HG03460 (cell line): ENCODE measurements around the gene SLC2A6.
A peak's percentile ranks its signal among the peaks of the same experiment; 100 is the strongest.

ENCODE experiments used
- ATAC-seq: cut with Tn5 transposase; IDR thresholded peaks from one replicate; pipeline ENCODE4 v1.9.1; 2021; ENCODE audit not compliant: unreplicated experiment

SLC2A6 gene

DNA sequence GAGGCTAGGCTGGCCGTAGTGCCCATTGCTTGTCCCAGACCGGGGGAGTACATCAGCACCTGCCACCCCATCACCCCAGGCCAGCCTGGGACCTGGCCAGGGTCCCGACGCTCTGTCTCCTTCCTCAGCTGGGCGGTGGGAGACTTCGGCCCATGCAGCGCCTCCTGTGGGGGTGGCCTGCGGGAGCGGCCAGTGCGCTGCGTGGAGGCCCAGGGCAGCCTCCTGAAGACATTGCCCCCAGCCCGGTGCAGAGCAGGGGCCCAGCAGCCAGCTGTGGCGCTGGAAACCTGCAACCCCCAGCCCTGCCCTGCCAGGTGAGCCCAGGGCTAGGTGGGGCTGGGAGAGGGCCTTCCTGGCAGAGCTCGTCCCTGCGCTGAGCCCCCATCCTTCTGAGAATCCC is 35.7 kb downstream of the SLC2A6 start:
- no peak for ATAC-seq

DNA sequence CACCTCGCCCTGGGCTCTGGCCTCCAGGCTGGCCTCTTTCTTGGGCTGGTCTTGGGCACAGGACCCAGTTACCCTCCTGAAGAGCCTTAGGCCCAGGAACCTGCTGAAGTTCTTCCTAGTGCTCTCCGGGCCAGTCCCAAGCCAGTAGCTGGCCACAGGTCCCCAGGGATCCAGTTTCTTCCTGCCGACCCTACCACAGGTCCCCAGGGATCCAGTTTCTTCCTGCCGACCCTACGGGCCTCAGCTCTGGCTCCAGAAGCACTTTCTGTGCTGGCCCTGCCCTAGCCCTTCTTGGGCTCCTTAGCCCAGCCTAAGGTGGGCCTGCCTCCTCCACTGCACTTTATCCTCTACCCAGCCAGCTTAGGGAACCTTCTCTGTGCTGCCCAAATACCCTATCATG is 37.3 kb downstream of the SLC2A6 start:
- ATAC-seq, result no peak

DNA sequence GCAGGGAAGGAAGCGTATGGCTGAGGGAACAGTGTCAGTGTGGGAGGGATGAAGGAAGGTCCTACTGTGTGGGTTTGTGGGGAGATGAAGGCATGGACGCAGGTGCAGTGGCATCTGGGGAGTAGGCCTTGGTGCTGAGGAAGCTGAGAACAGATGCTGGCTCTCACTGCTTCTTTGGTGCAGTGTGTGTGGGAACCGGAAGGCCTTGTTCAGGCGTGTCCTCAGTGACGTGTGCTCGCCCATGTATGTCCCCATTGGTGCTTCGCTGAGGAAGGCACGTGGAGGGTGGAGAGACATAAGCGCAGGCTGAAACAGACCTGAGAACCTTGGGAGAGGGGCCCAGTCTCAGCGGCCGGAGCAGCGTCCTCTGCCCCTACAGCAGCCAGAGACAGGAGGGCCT is 38.0 kb downstream of the SLC2A6 start:
- peak; percentile 64 for ATAC-seq

DNA sequence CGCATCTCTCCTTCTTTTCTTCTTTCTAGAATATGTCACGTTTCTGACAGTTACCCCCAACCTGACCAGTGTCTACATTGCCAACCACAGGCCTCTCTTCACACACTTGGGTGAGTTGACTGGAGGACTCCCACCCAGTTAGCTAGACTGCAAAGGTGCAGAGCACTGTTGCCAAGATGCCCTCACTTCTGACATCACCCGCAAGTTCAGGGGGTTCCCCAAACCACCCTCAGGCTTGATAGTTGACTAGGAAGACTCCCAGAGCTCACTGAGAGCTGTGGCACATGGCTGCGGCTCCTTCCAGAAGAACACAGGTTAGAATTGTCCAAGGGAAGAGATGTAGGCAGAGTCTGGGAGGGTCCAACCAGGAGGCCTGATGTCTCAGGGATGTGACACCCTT is 39.6 kb downstream of the SLC2A6 start:
- ATAC-seq, result no peak

DNA sequence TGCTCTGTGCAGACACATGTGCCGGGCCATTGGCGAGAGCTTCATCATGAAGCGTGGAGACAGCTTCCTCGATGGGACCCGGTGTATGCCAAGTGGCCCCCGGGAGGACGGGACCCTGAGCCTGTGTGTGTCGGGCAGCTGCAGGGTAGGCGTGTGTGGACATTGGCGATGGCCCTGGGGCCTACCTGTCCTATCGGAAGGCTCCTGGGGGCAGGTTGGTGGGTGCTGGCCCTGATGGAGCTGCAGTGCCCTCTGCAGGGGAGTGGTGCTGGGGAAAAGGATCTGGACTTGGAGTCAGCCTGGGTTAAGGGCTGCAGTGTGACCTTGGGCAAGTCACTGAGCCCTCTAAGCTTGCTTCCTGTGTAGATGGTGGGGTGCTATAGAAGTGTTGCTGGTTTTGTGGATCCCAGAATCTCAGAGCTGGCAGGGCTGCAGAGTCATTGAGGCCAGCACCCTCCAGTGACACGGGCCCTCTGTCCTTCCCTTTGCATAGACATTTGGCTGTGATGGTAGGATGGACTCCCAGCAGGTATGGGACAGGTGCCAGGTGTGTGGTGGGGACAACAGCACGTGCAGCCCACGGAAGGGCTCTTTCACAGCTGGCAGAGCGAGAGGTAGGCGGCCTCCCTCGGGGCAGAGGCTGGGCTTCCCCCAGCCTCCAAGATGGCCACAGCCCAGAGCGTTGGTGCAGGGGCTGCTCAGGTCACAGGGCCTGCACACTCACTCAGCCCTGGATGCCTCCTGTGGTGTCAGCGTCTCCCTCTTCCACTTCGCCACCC is 41.0 kb downstream of the SLC2A6 start:
- ATAC-seq, result no peak

DNA sequence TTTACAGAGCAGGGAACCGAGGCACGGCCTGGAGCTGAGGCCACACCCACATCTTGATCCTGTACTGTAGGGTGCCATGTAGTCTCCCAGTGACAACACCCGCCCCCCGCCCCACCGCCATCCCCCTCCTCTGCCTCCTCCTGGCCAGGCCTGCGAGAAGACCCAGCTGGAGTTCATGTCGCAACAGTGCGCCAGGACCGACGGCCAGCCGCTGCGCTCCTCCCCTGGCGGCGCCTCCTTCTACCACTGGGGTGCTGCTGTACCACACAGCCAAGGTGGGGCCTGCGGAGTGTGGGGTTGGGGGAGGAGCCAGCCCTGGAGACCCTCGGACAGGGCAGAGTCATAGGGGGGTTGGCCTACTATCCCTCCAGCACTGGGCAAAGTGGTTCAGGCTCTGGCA is 42.2 kb downstream of the SLC2A6 start:
- no peak for ATAC-seq

DNA sequence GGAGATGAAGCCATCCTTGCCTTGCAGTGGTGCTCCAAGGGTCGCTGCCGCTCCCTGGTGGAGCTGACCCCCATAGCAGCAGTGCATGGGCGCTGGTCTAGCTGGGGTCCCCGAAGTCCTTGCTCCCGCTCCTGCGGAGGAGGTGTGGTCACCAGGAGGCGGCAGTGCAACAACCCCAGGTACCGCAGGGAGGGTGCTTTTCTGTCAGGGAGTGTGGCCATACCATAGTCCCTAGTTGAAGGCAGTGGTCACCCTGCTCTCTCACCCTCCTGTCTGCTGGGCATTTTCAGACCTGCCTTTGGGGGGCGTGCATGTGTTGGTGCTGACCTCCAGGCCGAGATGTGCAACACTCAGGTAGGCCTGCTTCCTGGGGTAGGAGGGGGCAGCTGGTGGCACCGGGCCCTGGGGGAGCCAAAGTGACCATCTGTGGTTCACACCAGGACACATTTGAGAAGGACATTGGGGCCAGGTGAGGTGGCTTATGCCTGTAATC is 45.5 kb downstream of the SLC2A6 start:
- ATAC-seq, result no peak

DNA sequence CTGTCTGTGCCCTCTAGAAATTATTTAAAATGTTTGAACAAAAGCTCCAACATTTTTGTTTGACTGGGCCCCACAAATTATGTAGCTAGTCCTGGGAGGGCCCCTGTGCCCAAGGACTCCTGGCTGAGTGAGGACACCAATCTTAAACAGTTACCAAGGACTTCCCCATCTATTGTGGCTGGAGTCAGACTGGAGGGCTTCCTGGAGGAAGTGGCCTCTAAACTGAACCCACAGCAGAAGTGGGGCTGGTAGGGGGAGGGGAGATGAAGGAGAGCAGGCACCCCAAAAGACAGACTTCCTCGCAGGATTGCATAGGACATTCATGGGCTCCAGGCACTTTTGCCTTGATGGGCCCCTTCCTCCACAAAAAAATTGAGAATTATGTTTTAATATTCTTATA is 48.7 kb downstream of the SLC2A6 start:
- no peak for ATAC-seq

DNA sequence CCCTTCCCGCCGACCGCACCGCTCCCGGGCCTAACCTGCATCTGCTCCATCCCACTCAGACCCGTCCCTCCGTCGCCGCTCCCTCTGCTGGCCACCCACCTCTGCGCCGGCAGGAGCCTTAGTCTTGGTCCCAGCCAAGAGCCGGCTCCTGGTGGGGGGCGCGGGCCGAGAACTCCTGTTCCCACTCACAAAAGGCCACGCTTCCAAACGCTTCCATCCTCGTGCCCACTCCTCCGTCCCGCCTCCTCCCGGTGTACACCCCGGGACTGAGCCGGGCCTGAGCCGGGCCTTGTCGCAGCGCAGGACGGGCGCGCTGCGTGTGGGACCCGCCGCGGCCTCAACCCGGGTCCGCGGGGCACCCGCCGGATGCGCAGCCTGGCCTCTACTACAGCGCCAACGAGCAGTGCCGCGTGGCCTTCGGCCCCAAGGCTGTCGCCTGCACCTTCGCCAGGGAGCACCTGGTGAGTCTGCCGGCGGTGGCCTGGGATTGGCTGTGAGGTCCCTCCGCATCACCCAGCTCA is 49.2 kb downstream of the SLC2A6 start:
- ATAC-seq, result no peak

DNA sequence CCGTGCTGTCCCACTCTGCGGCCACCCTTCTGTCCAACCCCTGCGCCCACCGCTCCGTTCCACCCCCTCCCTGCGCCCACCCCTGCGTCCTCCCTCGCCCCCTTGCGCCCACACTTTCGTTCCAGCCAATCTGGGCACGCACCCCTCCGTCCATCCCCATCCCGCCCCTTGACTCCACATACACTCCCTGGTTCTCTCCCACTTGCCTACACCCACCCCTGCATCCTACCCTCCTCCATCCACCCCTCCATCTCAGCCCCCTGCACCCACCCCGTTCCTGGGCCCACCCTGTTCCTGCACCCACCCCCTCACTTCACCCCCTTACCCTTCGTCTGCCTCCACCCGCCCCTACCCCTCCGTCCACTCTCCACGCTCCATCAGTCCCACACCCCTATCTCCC is 49.7 kb downstream of the SLC2A6 start:
- no peak for ATAC-seq

DNA sequence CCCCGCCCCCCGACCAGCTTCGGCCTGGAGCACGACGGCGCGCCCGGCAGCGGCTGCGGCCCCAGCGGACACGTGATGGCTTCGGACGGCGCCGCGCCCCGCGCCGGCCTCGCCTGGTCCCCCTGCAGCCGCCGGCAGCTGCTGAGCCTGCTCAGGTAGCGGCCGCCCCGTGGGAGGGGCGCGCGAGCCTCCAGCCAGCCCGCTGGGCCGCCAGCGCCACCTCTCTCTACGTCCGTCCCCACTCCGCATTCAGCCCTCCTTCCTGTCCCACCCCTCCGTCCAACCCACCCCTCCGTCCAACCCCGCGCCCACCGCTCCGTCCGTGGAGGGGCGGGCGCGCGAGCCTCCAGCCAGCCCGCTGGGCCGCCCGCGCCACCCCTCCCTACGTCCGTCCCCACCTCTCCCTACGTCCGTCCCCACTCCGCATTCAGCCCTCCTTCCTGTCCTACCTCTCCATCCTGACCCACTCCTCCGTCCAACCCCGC is 50.2 kb downstream of the SLC2A6 start:
- ATAC-seq, result no peak

DNA sequence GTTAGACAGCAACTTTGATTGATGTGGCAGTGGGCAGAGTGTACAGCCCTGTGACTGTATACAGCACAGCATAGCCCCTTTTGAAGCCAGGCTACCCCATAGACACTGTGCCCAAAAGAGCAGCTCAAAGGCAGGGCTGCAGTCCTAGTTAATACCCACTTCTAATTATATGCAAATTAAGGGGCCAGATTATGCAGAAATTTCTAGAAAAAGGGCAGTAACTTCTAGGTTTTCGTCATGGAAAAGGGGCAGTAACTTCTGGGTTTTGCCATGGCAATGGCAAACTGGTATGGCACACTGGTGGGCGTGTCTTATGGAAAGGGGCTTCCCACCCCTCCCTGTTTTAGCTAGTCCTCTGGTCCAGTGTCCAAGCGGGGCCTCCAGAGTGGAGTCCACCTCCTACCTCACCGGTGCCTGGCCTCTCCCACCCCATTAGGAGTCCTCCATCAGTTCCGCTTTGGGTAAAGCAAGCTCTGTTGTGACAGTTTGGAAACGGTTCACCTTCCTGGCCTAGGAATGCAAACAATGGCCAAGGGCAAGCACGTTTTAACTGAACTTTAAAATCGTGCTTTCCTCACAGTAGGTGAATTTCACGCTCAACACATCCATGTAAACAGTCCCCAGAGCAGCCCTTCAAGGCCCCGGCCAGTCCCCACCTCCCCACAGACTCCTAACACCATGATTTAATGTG is 51.1 kb downstream of the SLC2A6 start:
- no peak for ATAC-seq

DNA sequence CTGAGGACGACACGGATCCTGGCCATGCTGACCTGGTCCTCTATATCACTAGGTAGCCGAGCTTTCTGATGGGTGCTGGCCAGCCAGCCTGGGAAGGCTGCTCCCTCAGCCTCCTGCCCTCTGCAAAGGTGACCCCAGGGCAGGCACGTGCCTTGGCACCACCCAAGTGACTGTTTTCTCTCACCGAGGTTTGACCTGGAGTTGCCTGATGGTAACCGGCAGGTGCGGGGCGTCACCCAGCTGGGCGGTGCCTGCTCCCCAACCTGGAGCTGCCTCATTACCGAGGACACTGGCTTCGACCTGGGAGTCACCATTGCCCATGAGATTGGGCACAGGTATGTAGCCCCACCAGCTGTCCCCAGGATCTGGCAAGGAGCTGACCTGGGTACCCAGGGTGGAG is 52.9 kb downstream of the SLC2A6 start:
- no peak for ATAC-seq

DNA sequence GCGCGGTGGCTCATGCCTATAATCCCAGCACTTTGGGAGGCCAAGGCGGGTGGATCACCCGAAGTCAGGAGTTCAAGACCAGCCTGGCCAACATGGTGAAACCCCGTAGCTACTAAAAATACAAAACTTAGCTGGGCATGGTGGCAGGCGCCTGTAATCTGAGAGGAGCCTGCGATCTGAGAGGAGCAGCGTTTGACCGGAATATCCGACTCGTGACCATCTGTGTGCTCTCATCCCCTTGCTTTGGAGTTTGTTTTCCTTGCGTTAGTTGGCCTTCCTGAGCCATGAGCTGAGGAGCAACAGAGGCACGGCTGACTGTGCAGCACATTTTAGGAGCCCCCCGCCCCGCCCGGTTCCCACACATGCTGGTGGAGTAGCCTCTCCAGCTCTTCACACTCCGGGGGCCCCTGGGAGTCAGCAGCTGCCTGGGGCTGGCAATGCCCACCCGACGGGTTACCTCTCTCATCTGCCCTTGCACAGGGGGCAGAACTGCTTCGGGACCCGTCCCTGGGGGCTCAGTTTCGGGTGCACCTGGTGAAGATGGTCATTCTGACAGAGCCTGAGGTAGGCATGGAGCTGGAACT is 53.8 kb downstream of the SLC2A6 start:
- ATAC-seq, result no peak

DNA sequence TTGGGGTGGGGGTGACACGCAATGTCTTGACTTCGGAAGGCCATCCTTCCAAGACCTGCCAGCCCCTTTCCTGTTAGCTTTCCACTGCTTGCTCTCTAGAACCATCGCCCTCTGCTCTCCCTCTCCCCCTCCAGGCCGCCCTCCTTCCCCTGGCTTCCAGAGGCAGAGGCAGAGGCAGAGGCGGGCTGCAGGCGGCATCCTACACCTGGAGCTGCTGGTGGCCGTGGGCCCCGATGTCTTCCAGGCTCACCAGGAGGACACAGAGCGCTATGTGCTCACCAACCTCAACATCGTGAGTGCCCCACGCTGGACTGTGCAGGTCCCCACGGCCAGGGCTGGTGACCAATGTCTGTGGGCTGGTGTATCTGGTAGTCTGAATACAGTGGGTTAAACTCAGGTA is 54.7 kb downstream of the SLC2A6 start:
- no peak for ATAC-seq

DNA sequence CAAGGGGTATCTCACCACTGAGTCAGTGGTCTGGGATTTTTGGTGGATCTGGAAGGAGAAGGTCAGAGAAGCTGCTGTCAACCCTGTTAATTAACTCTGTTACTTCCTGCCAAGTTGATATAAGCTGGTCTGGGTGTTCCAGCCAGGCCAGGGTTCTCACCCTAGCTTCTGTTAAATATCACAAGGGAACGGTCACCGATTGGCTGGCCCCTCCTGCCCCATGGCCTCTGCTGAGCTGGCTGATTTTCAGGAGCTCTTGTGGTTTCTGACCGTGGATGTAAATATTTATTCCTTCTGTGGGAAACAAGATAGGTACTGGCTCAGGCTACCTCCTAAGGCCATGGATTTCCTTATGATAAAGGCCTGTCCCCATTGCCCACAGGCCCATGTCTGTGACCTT is 55.7 kb downstream of the SLC2A6 start:
- no peak for ATAC-seq

DNA sequence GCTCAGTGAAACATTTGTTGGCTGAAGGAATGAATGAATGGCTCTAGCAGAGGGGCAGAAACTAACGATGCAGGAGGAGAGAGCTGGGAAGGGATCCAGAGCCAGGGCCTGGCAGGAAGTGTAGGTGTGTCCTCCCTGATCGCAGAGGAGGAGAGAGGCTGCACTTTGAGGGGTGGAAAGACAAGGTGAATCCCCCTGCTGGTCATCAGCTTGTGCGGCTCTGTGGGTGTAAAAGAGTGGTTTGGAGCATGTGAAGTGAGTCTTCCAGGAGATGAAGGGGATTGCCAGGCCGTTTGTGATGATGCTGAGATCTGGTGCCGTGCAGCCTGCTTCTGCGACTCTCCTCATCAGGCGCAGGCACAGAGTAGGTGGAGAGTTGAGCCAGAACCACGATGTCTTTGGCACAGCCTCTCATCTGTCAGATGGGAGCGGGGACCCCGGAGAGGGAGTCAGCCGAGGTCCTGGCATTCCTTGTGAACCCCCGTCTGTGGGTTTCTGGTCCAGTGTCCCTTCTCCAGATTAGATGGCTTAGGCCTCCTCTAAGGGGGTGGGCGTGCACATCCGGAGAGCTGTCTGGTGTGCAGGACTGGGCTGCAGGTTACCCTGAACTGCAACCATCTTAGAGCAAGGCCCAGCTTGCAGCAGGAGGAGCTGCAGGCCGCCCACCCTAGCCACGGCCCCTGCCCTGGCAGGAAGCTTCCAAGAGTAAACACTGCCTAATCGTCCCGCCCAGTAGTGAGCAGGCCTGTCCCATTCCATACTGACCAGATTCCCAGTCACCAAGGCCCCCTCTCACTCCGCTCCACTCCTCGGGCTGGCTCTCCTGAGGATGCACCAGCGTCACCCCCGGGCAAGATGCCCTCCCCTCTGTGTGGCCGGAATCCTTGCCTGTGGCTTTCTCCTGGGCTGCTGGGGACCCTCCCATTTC is 57.0 kb downstream of the SLC2A6 start, which contains the start of gene ADAMTS13:
TSS of gene ADAMTS13 (plus strand) at position 753 of the 928 bp plus-strand sequence. CDS start at position 830, 77 bp downstream.
- no peak for ATAC-seq
